ENCODE data around the gene GBF1. TPM values are rescaled to one million over a fixed set of nuclear protein-coding genes. Genes with fewer than 3 reads are reported as not detected.

GBF1 gene
- total RNA-seq, 3 donors from 2014 or later: 42.9 to 46.5 (median 43.3) TPM

Other genes starting within 250 kb of the GBF1 start
- 10 to 100 TPM; 16.6 to 21.7 (median 21.5) TPM for gene ARMH3, start 189.4 kb upstream of the GBF1 start, total RNA-seq
- 10 to 100 TPM; 25.4 to 27.7 (median 25.5) TPM for gene HPS6, start 180.2 kb upstream of the GBF1 start, total RNA-seq
- gene LDB1, start 125.2 kb upstream of the GBF1 start, total RNA-seq: 10 to 100 TPM; 55.7 to 59.6 (median 56.2) TPM
- gene PPRC1, start 112.5 kb upstream of the GBF1 start, total RNA-seq: 100 to 1,000 TPM; 155 to 161 (median 156) TPM
- 100 to 1,000 TPM; 451 to 523 (median 461) TPM for gene NOLC1, start 93.1 kb upstream of the GBF1 start, total RNA-seq
- gene ELOVL3, start 19.2 kb upstream of the GBF1 start, total RNA-seq: not detected
- under 1 TPM in 2 of 3 donors, not detected in 1; 0.25 to 0.46 TPM for gene PITX3, start 4.0 kb upstream of the GBF1 start, total RNA-seq
- 100 to 1,000 TPM; 300 to 365 (median 302) TPM for gene NFKB2, start 150.2 kb downstream of the GBF1 start, total RNA-seq
- 1 to 10 TPM; 2.3 to 4.6 (median 3.7) TPM for gene PSD, start 173.3 kb downstream of the GBF1 start, total RNA-seq
- 10 to 100 TPM; 16.5 to 17.7 (median 16.6) TPM for gene FBXL15, start 175.3 kb downstream of the GBF1 start, total RNA-seq
- 10 to 100 TPM; 44.3 to 50.6 (median 45.3) TPM for gene CUEDC2, start 187.0 kb downstream of the GBF1 start, total RNA-seq
- gene C10orf95, start 206.0 kb downstream of the GBF1 start, total RNA-seq: under 1 TPM; 0.27 to 0.96 (median 0.45) TPM

Measured in activated T-cell treated with anti-CD3 and anti-CD28 coated beads, Interleukin-2, amount 50 U/mL, for 4 hours (primary cell).